K562 (cell line): ENCODE data around the gene LRRTM4. TPM values are rescaled to one million over a fixed set of nuclear protein-coding genes. Genes with fewer than 3 reads are reported as not detected.

Source experiments
- ATAC-seq: fragments of 200-7000 bp; cut with Tn5 transposase; 3 replicates; pipeline ENCODE4 v1.9.1; 2020; ENCODE audit warnings: moderate library complexity
- BruUV-seq: library from RNA; stranded (reverse); fragments of 400-500 nt; replicated peaks from 2 replicates; lab custom pipeline; 2021; lab: Mats Ljungman, UMichigan
- CTCF ChIA-PET: fragments of 300-600 bp; formaldehyde crosslinking; extraction: SDS; loops from one replicate; lab custom pipeline; 2021; ENCODE audit warnings: low intra/inter-chr PET ratio; lab: Yijun Ruan, JAX
- POLR2A ChIA-PET: fragments of 300-600, 350-650 bp; sonication (Branson Sonifier 250); formaldehyde crosslinking; extraction: SDS; loops from one replicate; lab custom pipeline; 2021; ENCODE audit warnings: antibody characterized with exemption, inconsistent platforms; lab: Yijun Ruan, JAX
- DNase-seq, 4 experiments: peaks; one replicate each; pipeline versions ENCODE4 v3.0.0 to v3.0.0-alpha.2; 2011 to 2018; ENCODE audit warnings: low spot score in 3 of 4, mixed read lengths in 3 of 4; ENCODE audit errors: extremely low read depth in 1 of 4
- FAIRE-seq: peaks from 2 replicates; lab custom pipeline; 2011; peaks lifted over from hg19 to GRCh38; lab: Jason Lieb, UNC
- H2AFZ ChIP-seq: 2 replicates; pipeline ENCODE4 v1.6.0; 2011; ENCODE audit warnings: low read depth, low read length, control low read depth, inconsistent platforms
- H3K27ac ChIP-seq: fragments of 200-600 bp; 3 replicates; pipeline ENCODE4 v1.8.0; 2011; ENCODE audit warnings: low read depth, mild to moderate bottlenecking, control low read depth, inconsistent platforms, low read length, moderate library complexity, mixed read lengths; ENCODE audit errors: extremely low read depth
- H3K27me3 ChIP-seq, 2 experiments: fragments of 300-600 bp in 1 of 2; 2 replicates in 1 of 2; 3 replicates in 1 of 2; pipeline versions ENCODE4 v1.6.0 to v1.8.0; 2011; ENCODE audit warnings: inconsistent platforms in 2 of 2, low read length in 2 of 2, mild to moderate bottlenecking in 1 of 2, mixed read lengths in 1 of 2, moderate library complexity in 1 of 2; ENCODE audit not compliant: control insufficient read depth in 2 of 2, insufficient read depth in 2 of 2
- H3K36me3 ChIP-seq: fragments of 300-600 bp; 3 replicates; pipeline ENCODE4 v1.8.0; 2011; ENCODE audit warnings: mild to moderate bottlenecking, low read length, inconsistent platforms; ENCODE audit not compliant: control insufficient read depth, insufficient read depth
- H3K4me1 ChIP-seq, 2 experiments: fragments of 200-600 bp in 1 of 2; replicated peaks in 1 of 2; 2 replicates in 1 of 2; 3 replicates in 1 of 2; pipeline versions ENCODE4 v1.5.1 to v1.8.0; 2011; ENCODE audit warnings: inconsistent platforms in 2 of 2, low read length in 2 of 2, mild to moderate bottlenecking in 1 of 2, mixed read lengths in 1 of 2, moderate library complexity in 1 of 2; ENCODE audit not compliant: control insufficient read depth in 2 of 2, insufficient read depth in 2 of 2
- H3K4me2 ChIP-seq: 2 replicates; pipeline ENCODE4 v1.6.1; 2011; ENCODE audit warnings: low read length, control low read depth, inconsistent platforms, mixed read lengths; ENCODE audit not compliant: insufficient read depth
- H3K4me3 ChIP-seq: fragments of 200-600 bp; sonication (generic), shearing (Covaris generic); 2 replicates; pipeline ENCODE4 v1.5.1; 2016; ENCODE audit warnings: control low read depth, inconsistent platforms
- H3K79me2 ChIP-seq: fragments of 200-600 bp; 3 replicates; pipeline ENCODE4 v1.8.0; 2011; ENCODE audit warnings: low read length, inconsistent platforms; ENCODE audit not compliant: control insufficient read depth, insufficient read depth
- H3K9ac ChIP-seq, 2 experiments: 2 replicates each; pipeline versions ENCODE4 v1.6.0 to v1.6.1; 2011; ENCODE audit warnings: low read depth in 2 of 2, low read length in 2 of 2, control low read depth in 1 of 2, inconsistent platforms in 1 of 2, mild to moderate bottlenecking in 1 of 2, mixed read lengths in 1 of 2; ENCODE audit not compliant: insufficient read depth in 1 of 2
- H3K9me1 ChIP-seq: one replicate; pipeline ENCODE4 v1.6.0; 2011; ENCODE audit warnings: inconsistent platforms, mild to moderate bottlenecking, low read length, moderate library complexity; ENCODE audit not compliant: control insufficient read depth, insufficient read depth
- H3K9me3 ChIP-seq: replicated peaks from 2 replicates; pipeline ENCODE4 v1.5.1; 2011; ENCODE audit warnings: low read depth, low read length, inconsistent platforms; ENCODE audit not compliant: control insufficient read depth, insufficient read depth
- H4K20me1 ChIP-seq: replicated peaks from 2 replicates; pipeline ENCODE4 v1.6.1; 2011; ENCODE audit warnings: low read length, inconsistent platforms, mixed read lengths; ENCODE audit not compliant: control insufficient read depth, insufficient read depth
- ATF6 ChIP-seq: sonication (generic); formaldehyde crosslinking; IDR thresholded peaks from 2 replicates; pipeline ENCODE4 v1.4.0; 2020; ENCODE audit warnings: mild to moderate bottlenecking, missing genetic modification reagents
- CBX5 ChIP-seq: IDR thresholded peaks from 2 replicates; pipeline ENCODE4 v1.6.1; 2014; ENCODE audit warnings: low read depth, borderline replicate concordance
- CBX8 ChIP-seq: fragments of 200-600 bp; sonication (generic); IDR thresholded peaks from 2 replicates; pipeline ENCODE4 v1.6.1; 2012; ENCODE audit warnings: borderline replicate concordance, mixed run types, low read depth, mild to moderate bottlenecking, moderate library complexity, mixed read lengths, low read length, control low read depth, inconsistent platforms; ENCODE audit not compliant: poor library complexity, severe bottlenecking; ENCODE audit errors: extremely low read depth
- CCAR2 ChIP-seq: fragments of 200-400 bp; formaldehyde crosslinking; IDR thresholded peaks from 2 replicates; pipeline ENCODE4 v1.6.1; 2017; ENCODE audit warnings: mild to moderate bottlenecking, low read depth, low read length
- CHD2 ChIP-seq: IDR thresholded peaks from 2 replicates; pipeline ENCODE4 v1.6.1; 2011; ENCODE audit warnings: low read depth, low read length
- MECOM ChIP-seq: fragments of 250-450 bp; sonication (Bioruptor Pico); IDR thresholded peaks from 2 replicates; pipeline ENCODE4 v1.8.0; 2022; ENCODE audit warnings: inconsistent platforms
- RBM17 ChIP-seq: fragments of 200-400 bp; formaldehyde crosslinking; IDR thresholded peaks from 2 replicates; pipeline ENCODE4 v1.6.1; 2017; ENCODE audit warnings: low read depth, mild to moderate bottlenecking, low read length, borderline replicate concordance
- SRSF3 ChIP-seq: fragments of 200-400 bp; formaldehyde crosslinking; IDR thresholded peaks from 2 replicates; pipeline ENCODE4 v1.6.1; 2016; ENCODE audit warnings: mild to moderate bottlenecking, low read length, moderate library complexity; ENCODE audit not compliant: insufficient read depth
- TARDBP ChIP-seq: fragments of 450-650 bp; IDR thresholded peaks from 2 replicates; pipeline ENCODE4 v1.6.1; 2016
- TBL1XR1 ChIP-seq, 2 experiments: IDR thresholded peaks; 2 replicates each; pipeline ENCODE4 v1.6.1; 2012; ENCODE audit warnings: improper control_type of control experiment in 2 of 2, low read length in 2 of 2, mild to moderate bottlenecking in 1 of 2
- ZFPM2 ChIP-seq: fragments of 250-450 bp; sonication (Bioruptor Pico); IDR thresholded peaks from 2 replicates; pipeline ENCODE4 v1.5.1; 2022; ENCODE audit warnings: mild to moderate bottlenecking
- ZNF140 ChIP-seq: fragments of 250-450 bp; sonication (Bioruptor Pico); IDR thresholded peaks from 2 replicates; pipeline ENCODE4 v1.8.0; 2021; ENCODE audit warnings: moderate library complexity, mild to moderate bottlenecking, inconsistent platforms
- ZNF311 ChIP-seq: fragments of 250-450 bp; sonication (Bioruptor Pico); IDR thresholded peaks from 2 replicates; pipeline ENCODE4 v1.4.0; 2020; ENCODE audit warnings: mild to moderate bottlenecking, moderate library complexity
- ZNF830 ChIP-seq: fragments of 250-450 bp; sonication (Bioruptor Pico); IDR thresholded peaks from 2 replicates; pipeline ENCODE4 v1.5.0; 2021; ENCODE audit warnings: mild to moderate bottlenecking
- WGBS: fragments of 100-300 bp; shearing (Covaris generic); methylation state at CpG from one replicate; pipeline ENCODE4 v1.1.6; 2016; ENCODE audit warnings: low coverage, mixed read lengths; ENCODE audit not compliant: insufficient coverage; ENCODE audit errors: missing lambda C conversion rate; 5-methylcytosine and 5-hydroxymethylcytosine counted together
- in situ Hi-C: fragments of 300-500 bp; cut with MboI; formaldehyde crosslinking; loops from 4 replicates; pipeline ENCODE4 v1.15.0; 2018; ENCODE audit warnings: inconsistent platforms, mixed read lengths
- intact Hi-C: fragments of 100-400 bp; cut with micrococcal nuclease; formaldehyde crosslinking; loops from 2 replicates; pipeline ENCODE4 v1.14.2; 2022
- polyA plus RNA-seq, 8 experiments: library from polyadenylated mRNA; depleted of rRNA in 4 of 8; stranded (reverse) in 5 of 8; unstranded in 3 of 8; fragments of >200 nt; fragmentation: Nextera tagmentation in 2 of 8; fragmentation: Illumina TruSeq in 1 of 8; extraction: Ambion mirVana in 2 of 8; extraction: Trizol in 1 of 8; gene quantifications; 2 replicates each; pipeline versions ENCODE4 v1.2.1 to v1.2.3, GENCODE V29; 2011 to 2014; ENCODE audit warnings: inconsistent platforms in 1 of 8, missing spikeins in 1 of 8
- total RNA-seq, 7 experiments: library from RNA; depleted of rRNA in 6 of 7; stranded (reverse); fragments of >200 nt in 6 of 7; fragmentation: Illumina TruSeq in 2 of 7; extraction: Trizol in 2 of 7; gene quantifications; 2 replicates each; pipeline versions ENCODE4 v1.2.1 to v1.2.3, GENCODE V29; 2011 to 2021; ENCODE audit warnings: low replicate concordance in 1 of 7
- TF ChIP-seq, protein P1 (sequence below): fragments of 450-650 bp; formaldehyde crosslinking; IDR thresholded peaks from 2 replicates; pipeline ENCODE4 v1.4.0; 2020; ENCODE audit warnings: mild to moderate bottlenecking

LRRTM4 gene
- total and polyA plus RNA-seq, 9 of the 15 experiments (the other 6 are each of a cell fraction or from before 2014, with no cell fraction given): 0.04 TPM; not detected in 6

DNA sequence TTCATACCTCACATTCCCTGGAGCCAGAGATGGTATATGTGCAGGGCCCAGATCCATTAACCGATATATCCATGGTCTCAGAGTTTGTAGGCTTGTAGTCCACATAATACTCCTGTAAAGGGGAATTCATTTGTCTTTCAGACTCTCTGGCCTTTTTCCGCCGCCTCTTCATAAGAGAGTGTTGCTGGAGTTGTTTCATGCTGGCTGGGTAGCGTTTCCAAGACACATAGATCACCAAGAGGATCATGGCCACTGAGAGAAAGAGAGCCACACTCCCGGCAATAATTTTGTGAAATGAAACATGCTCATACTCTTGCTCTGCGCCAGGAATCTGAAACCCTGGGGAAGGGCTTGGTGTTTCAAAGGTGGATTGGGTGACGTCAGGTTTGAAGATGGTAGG is 3.9 kb downstream of the LRRTM4 start:
- no peak for DNase-seq
- H3K4me1 ChIP-seq: no peaks in the 10 kb centered on the region
- in situ Hi-C loops: no loop called here
- no TSS peak for BruUV-seq
- H3K9me1 ChIP-seq: no peaks in the 10 kb centered on the region
- intact Hi-C loops: no loop called here
- H3K36me3 ChIP-seq: no peaks in the 10 kb centered on the region
- H3K4me2 ChIP-seq: no peak overlapping the region
- no peak overlapping the region for H3K27ac ChIP-seq
- H2AFZ ChIP-seq: no peak overlapping the region
- H3K79me2 ChIP-seq: no peaks in the 10 kb centered on the region
- no peak overlapping the region for H3K9ac ChIP-seq
- 4% methylated on average over 7 of the region's 7 CpGs for WGBS
- no peak for FAIRE-seq
- H3K9me3 ChIP-seq: 0 out of 2 replicates have a peak, but pooled peaks cover 3% of the 10 kb centered on the region
- ChIA-PET POLR2A (no interaction called here), CTCF (no interaction called here)
- H3K4me3 ChIP-seq: no peak overlapping the region
- no peaks in the 10 kb centered on the region for H3K27me3 ChIP-seq
- ATAC-seq: no peak
- H4K20me1 ChIP-seq: no peaks in the 10 kb centered on the region
- TF ChIP-seq, protein P1, sequence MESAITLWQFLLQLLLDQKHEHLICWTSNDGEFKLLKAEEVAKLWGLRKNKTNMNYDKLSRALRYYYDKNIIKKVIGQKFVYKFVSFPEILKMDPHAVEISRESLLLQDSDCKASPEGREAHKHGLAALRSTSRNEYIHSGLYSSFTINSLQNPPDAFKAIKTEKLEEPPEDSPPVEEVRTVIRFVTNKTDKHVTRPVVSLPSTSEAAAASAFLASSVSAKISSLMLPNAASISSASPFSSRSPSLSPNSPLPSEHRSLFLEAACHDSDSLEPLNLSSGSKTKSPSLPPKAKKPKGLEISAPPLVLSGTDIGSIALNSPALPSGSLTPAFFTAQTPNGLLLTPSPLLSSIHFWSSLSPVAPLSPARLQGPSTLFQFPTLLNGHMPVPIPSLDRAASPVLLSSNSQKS (CRISPR knock-in tag): no peak
- TF ChIP-seq CBX5 (no peak), ZFPM2 (CRISPR knock-in tag) (no peak), TARDBP (no peak), CCAR2 (no peak), ZNF140 (CRISPR knock-in tag) (no peak), CBX8 (no peak), RBM17 (no peak), ATF6 (no peak), TBL1XR1 (IDR thresholded peaks at IDR 0.05; ENCODE audit: low read length in 2 of 2) (no peak), ZNF311 (no peak), SRSF3 (no peak), ZNF830 (no peak), MECOM (no peak), CHD2 (no peak)
